SIG-M5 (cell line): Measurements from ENCODE around the gene SPDYE1.
"Not testable (repeated sequence)": the region's sequence is repeated elsewhere in the genome, so short reads cannot be mapped to it uniquely, and the experiment has no call there.

ENCODE experiments used
- DNase-seq: peaks from one replicate; lab custom pipeline; 2025; lab: John Stamatoyannopoulos, UW

The SPDYE1 gene

GRCh38 chr7:43997532-43997931, at the start of gene SPDYE1:
Gene SPDYE1 (plus strand): TSS chr7:43997897. CDS start chr7:43999950, 2,053 bp downstream.
- not testable (repeated sequence) for DNase-seq

GRCh38 chr7:43952028-43952427, 45.7 kb upstream of the SPDYE1 start:
- no peak for DNase-seq

GRCh38 chr7:43953071-43953470, 44.6 kb upstream of the SPDYE1 start:
- no peak for DNase-seq

- DNase-seq: no peak
Measured at GRCh38 chr7:43954524-43955228, 43.0 kb upstream of the SPDYE1 start.

- DNase-seq: no peak
Measured at GRCh38 chr7:43956027-43956426, 41.7 kb upstream of the SPDYE1 start.

- DNase-seq: no peak
Measured at GRCh38 chr7:43960933-43961332, 36.8 kb upstream of the SPDYE1 start.

GRCh38 chr7:43966392-43966791, 31.3 kb upstream of the SPDYE1 start:
- DNase-seq: not testable (repeated sequence)

- not testable (repeated sequence) for DNase-seq
Measured at GRCh38 chr7:43968172-43969040, 29.3 kb upstream of the SPDYE1 start.

- DNase-seq: not testable (repeated sequence)
Measured at GRCh38 chr7:43969586-43969985, 28.1 kb upstream of the SPDYE1 start.

GRCh38 chr7:43970698-43971097, 27.0 kb upstream of the SPDYE1 start:
- DNase-seq: not testable (repeated sequence)

- not testable (repeated sequence) for DNase-seq
Measured at GRCh38 chr7:43974033-43974573, 23.6 kb upstream of the SPDYE1 start.

GRCh38 chr7:43974725-43975482, 22.8 kb upstream of the SPDYE1 start:
- not testable (repeated sequence) for DNase-seq

- no peak for DNase-seq
Measured at GRCh38 chr7:43977525-43977924, 20.2 kb upstream of the SPDYE1 start.

- not testable (repeated sequence) for DNase-seq
Measured at GRCh38 chr7:43978102-43978501, 19.6 kb upstream of the SPDYE1 start.

- DNase-seq: not testable (repeated sequence)
Measured at GRCh38 chr7:43982848-43983247, 14.8 kb upstream of the SPDYE1 start.

GRCh38 chr7:43983736-43984135, 14.0 kb upstream of the SPDYE1 start:
- DNase-seq: not testable (repeated sequence)

- not testable (repeated sequence) for DNase-seq
Measured at GRCh38 chr7:43985904-43986864, 11.5 kb upstream of the SPDYE1 start.

- not testable (repeated sequence) for DNase-seq
Measured at GRCh38 chr7:43987476-43987875, 10.2 kb upstream of the SPDYE1 start.

- DNase-seq: not testable (repeated sequence)
Measured at GRCh38 chr7:43990011-43990585, 7.6 kb upstream of the SPDYE1 start.

- not testable (repeated sequence) for DNase-seq
Measured at GRCh38 chr7:43990829-43991228, 6.9 kb upstream of the SPDYE1 start.
